Measurements from ENCODE around the gene RFX2.

GRCh38 chr19:6100284-6100915 is 9.9 kb downstream of the RFX2 start:
- TF ChIP-seq CTCF (IDR thresholded peaks at IDR 0.05) (no peak), POLR2A (IDR thresholded peaks at IDR 0.05) (no peak), EP300 (IDR thresholded peaks at IDR 0.05) (no peak)
